Activated CD4-positive, alpha-beta T cell treated with anti-CD3 and anti-CD28 coated beads for 1 hour (primary cell): ENCODE measurements around the gene LEMD1.
"Not testable (repeated sequence)": the region's sequence is repeated elsewhere in the genome, so short reads cannot be mapped to it uniquely, and the experiment has no call there.

Experiments
- DNase-seq: peaks from one replicate; pipeline ENCODE4 v3.0.0-alpha.2; 2020

The LEMD1 gene

GRCh38 chr1:205445646-205445935 is 23.7 kb upstream of the LEMD1 start:
- DNase-seq: no peak

GRCh38 chr1:205444931-205445645 is 23.2 kb upstream of the LEMD1 start:
- DNase-seq: no peak

GRCh38 chr1:205444300-205444930 is 22.6 kb upstream of the LEMD1 start:
- DNase-seq: no peak

GRCh38 chr1:205443585-205444299 is 21.9 kb upstream of the LEMD1 start:
- DNase-seq: no peak

DNA sequence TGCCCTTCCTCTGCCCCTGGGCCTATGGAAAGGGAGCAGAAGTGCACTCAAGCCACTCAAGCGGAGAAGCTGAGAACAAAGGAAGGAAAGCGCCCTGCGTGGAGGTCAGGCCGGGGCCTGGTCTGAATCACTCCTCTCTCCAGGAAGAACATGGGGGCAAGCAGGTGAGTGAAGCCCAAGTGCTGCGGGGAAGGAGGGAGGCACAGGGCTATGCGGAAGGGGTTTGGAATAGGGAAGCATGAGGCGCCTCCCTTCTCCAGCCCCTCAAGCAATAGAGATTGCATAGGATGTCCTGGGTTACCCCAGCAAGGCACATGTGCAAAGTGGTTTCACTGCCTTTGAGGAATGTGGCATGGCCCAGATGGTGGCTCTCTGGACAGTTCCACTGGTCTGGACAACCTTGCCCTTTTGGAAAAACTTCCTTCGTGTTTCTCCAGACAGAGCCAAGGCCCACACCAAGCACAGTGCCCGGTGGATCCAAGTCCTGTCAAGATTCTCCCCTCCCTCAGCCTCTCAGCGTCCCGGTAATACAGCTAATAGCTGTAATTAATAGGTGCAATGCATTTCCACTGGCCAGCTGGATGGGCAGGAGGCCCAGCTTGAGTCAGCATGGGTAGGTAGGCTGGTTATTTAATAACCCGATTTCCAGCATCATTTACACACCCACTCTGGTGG is 20.3 kb upstream of the LEMD1 start:
- DNase-seq: no peak

GRCh38 chr1:205441716-205442050 is 19.8 kb upstream of the LEMD1 start:
- DNase-seq: no peak

- DNase-seq: no peak
Observed at GRCh38 chr1:205441318-205441633, 19.4 kb upstream of the LEMD1 start.

DNA sequence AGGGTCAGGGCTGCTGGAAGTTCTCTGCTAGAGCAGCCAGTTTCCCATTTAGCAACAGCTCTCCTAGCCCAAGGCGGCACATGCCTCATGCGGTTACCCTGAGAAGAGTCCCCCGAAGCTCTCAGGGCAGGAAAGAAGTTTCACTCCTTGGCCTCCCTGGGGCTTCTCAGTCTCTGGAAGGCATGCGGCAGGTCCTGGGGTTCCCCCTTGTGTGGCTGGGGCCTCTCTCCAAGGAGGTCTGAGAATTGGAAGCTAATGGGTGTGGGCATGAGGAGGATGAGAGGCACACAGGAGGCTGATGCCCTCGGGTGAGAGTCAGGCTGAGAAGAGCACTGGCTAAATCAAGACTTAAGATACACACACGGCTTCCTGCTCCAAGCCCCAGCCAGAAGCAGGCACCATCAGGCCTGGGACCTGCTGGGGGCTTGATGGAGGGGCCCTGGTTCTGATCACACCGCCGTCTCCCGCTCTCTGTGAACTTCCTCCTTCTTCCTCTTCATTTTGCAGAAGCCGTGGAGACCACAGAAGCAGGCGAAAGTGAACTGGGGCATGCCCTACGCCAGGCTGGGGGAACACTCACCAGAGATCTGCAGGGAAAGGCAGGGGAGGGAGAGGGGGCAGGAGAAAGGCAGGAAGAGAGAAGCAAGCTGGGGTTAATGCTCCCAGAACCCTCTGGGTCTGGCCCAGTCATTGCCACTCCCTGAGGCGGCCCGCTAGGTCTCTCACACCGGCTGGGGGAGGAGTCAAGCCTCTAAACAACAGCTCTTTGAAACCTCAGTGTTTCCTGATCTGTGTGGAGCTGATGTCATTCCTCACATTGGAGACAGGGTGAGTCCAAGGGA is 18.8 kb upstream of the LEMD1 start:
- peak; percentile 43 for DNase-seq

DNA sequence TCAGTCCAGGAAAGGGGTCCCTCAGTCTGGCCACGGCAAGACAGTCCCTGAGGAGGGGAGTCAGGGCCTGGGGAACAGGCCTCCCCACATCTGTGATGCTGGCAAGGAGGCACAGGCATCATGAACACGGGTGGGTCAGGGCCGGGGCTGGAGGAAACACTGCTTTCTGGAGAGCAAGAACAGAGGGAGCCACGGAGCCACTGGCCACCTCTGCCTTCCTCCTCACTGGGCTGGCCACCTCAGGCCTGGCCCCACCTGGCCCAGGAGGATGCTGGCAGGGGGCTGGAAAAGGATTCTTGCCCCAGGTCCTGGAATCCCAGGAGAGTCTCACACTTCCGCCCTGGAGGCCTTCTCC is 18.2 kb upstream of the LEMD1 start:
- DNase-seq: no peak

- DNase-seq: no peak
Observed at GRCh38 chr1:205438213-205439158, 16.6 kb upstream of the LEMD1 start.

- DNase-seq: no peak
Observed at GRCh38 chr1:205437570-205437969, 15.7 kb upstream of the LEMD1 start.

GRCh38 chr1:205436776-205437410 is 15.0 kb upstream of the LEMD1 start:
- no peak for DNase-seq

DNA sequence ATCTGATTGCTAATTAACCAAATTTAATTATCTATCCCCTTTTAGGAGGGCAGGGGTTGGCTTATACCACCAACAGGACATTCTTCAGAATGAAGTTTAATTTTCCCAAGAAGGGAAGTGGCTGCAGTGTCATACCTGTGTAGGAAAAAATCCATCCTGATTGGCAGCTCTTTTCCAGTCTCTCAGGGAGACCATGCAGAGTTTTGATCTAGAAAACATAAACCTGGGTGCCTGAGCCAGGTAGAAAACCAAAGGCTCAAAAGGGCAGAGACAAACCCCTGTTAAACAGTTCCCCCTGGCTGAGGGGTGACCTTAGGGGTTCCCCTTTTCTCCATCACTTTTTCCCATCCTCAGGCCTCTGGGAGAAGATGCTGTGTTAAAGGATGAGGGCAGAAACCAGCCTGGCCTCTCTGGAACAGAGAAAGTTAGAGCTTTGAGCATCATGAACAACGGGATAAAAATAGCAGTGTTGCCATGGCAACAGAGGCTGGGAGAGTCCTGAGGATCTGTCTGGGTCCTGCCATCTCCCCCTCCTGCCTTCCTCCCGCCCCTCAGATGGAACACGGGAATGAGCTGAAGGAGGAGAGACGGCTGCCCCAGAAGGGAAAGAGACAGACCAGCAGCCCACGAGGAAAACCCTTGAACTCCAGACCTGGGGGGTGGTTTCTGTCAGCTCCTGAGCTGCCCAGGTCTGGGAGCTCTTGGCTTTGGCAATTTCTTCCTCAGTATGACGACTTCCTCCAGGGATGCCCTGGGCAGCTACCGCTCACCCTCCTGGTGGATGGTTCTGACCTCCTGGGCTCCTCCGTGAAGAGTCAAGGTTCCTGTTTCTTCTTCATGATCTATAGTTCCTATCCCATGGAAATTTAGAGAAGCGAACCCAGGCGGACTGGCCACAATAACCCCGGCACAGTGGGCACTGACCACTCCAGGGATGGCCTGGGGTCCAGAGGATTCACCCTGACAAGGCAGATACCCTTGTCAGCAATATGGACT is 14.0 kb upstream of the LEMD1 start:
- DNase-seq: no peak

DNA sequence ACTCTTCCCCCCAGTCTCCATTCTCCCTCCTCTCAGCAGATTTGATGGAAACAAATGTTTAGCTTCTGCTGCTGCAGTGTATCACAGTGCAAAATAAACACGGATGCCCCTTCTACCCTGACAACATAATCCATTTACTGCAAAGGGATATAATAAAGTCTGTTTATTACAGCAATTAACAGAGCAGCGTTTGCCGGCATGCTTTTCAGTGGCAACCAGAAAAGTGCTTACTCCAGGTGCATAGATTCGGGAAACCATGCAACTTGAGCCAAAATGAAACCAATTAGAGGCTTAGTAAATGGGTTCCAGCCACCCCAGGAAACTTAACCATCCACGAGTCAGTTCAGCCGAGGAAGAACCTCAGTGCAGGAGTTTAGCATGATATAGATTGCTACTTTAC is 12.9 kb upstream of the LEMD1 start:
- no peak for DNase-seq

- not testable (repeated sequence) for DNase-seq
Observed at GRCh38 chr1:205432692-205433091, 10.8 kb upstream of the LEMD1 start.

- no peak for DNase-seq
Observed at GRCh38 chr1:205432116-205432515, 10.3 kb upstream of the LEMD1 start.

- peak; percentile 23 for DNase-seq
Observed at GRCh38 chr1:205430696-205431305, 8.9 kb upstream of the LEMD1 start.

- DNase-seq: no peak
Observed at GRCh38 chr1:205429762-205430695, 8.2 kb upstream of the LEMD1 start.
